ENCODE measurements around the gene TRIM3.

The TRIM3 gene

GRCh38 chr11:6437423-6437822, 36.3 kb downstream of the TRIM3 start:
- DNase-seq, result no peak

- DNase-seq, result peak; percentile 49
Observed at GRCh38 chr11:6433998-6434660, 39.6 kb downstream of the TRIM3 start.

- DNase-seq, result no peak
Observed at GRCh38 chr11:6431861-6432260, 41.9 kb downstream of the TRIM3 start.

- DNase-seq, result no peak
Observed at GRCh38 chr11:6427516-6427915, 46.2 kb downstream of the TRIM3 start.

GRCh38 chr11:6420677-6421076, 53.1 kb downstream of the TRIM3 start:
- no peak for DNase-seq

GRCh38 chr11:6419009-6419631, 54.6 kb downstream of the TRIM3 start, which contains the start of gene APBB1:
APBB1 (minus strand) TSS chr11:6419094; CDS start chr11:6411347, 7,747 bp downstream.
- DNase-seq, result peak; percentile 67

- DNase-seq, result peak; percentile 44
Observed at GRCh38 chr11:6418557-6419008, 55.2 kb downstream of the TRIM3 start.

- no peak for DNase-seq
Observed at GRCh38 chr11:6417907-6418556, 55.7 kb downstream of the TRIM3 start.

GRCh38 chr11:6415797-6416196, 57.9 kb downstream of the TRIM3 start:
- no peak for DNase-seq

GRCh38 chr11:6414874-6415328, 58.8 kb downstream of the TRIM3 start:
- no peak for DNase-seq

GRCh38 chr11:6413791-6414201, 59.9 kb downstream of the TRIM3 start:
- DNase-seq, result no peak

GRCh38 chr11:6411594-6412031, 62.1 kb downstream of the TRIM3 start:
- DNase-seq, result no peak

- no peak for DNase-seq
Observed at GRCh38 chr11:6410695-6411430, 62.9 kb downstream of the TRIM3 start.

GRCh38 chr11:6406370-6406769, 67.4 kb downstream of the TRIM3 start:
- no peak for DNase-seq

GRCh38 chr11:6405846-6406245, 67.9 kb downstream of the TRIM3 start:
- DNase-seq, result no peak

GRCh38 chr11:6405052-6405667, 68.6 kb downstream of the TRIM3 start:
- DNase-seq, result peak; percentile 89

GRCh38 chr11:6404342-6405051, 69.2 kb downstream of the TRIM3 start:
- no peak for DNase-seq

- no peak for DNase-seq
Observed at GRCh38 chr11:6403539-6403938, 70.2 kb downstream of the TRIM3 start.

GRCh38 chr11:6402561-6402981, 71.2 kb downstream of the TRIM3 start:
- no peak for DNase-seq

GRCh38 chr11:6402061-6402470, 71.7 kb downstream of the TRIM3 start:
- DNase-seq, result no peak

- DNase-seq, result no peak
Observed at GRCh38 chr11:6401464-6401863, 72.3 kb downstream of the TRIM3 start.
